DOHH2 (cell line): ENCODE data around the gene HLA-A.

Experiments used
- H3F3A ChIP-seq: fragments of 200-600 bp; sonication (generic), shearing (Covaris generic); 2 replicates; pipeline ENCODE4 v1.6.0; 2016; ENCODE audit warnings: antibody characterized with exemption, mild to moderate bottlenecking; ENCODE audit not compliant: control insufficient read depth, insufficient read depth
- H3K27ac ChIP-seq: fragments of 200-600 bp; sonication (generic); 2 replicates; pipeline ENCODE4 v1.5.1; 2014; ENCODE audit warnings: low read depth, mild to moderate bottlenecking, low read length, moderate library complexity
- H3K27me3 ChIP-seq: fragments of 200-600 bp; sonication (generic); 2 replicates; pipeline ENCODE4 v1.6.1; 2014; ENCODE audit warnings: mild to moderate bottlenecking, low read length, mixed read lengths; ENCODE audit not compliant: control insufficient read depth
- H3K36me3 ChIP-seq: fragments of 200-600 bp; sonication (generic); 2 replicates; pipeline ENCODE4 v1.6.1; 2014; ENCODE audit warnings: mild to moderate bottlenecking, low read length, moderate library complexity, mixed read lengths; ENCODE audit not compliant: control insufficient read depth
- H3K4me1 ChIP-seq: fragments of 200-600 bp; sonication (generic); 2 replicates; pipeline ENCODE4 v1.6.1; 2014; ENCODE audit warnings: mild to moderate bottlenecking, low read length, mixed read lengths; ENCODE audit not compliant: control insufficient read depth
- H3K4me2 ChIP-seq: fragments of 200-600 bp; sonication (generic); 2 replicates; pipeline ENCODE4 v1.6.0; 2014; ENCODE audit warnings: mild to moderate bottlenecking, low read length, moderate library complexity
- H3K4me3 ChIP-seq: fragments of 200-600 bp; sonication (generic); 2 replicates; pipeline ENCODE4 v1.5.1; 2014; ENCODE audit warnings: mild to moderate bottlenecking, low read length, mixed read lengths
- H3K79me2 ChIP-seq: fragments of 200-600 bp; sonication (generic); 2 replicates; pipeline ENCODE4 v1.6.1; 2014; ENCODE audit warnings: mild to moderate bottlenecking, low read length, mixed read lengths; ENCODE audit not compliant: control insufficient read depth
- H3K9me2 ChIP-seq: fragments of 200-600 bp; sonication (generic); replicated peaks from 2 replicates; pipeline ENCODE4 v1.6.1; 2014; ENCODE audit warnings: mild to moderate bottlenecking, low read length, mixed read lengths; ENCODE audit not compliant: control insufficient read depth
- H3K9me3 ChIP-seq: fragments of 200-600 bp; sonication (generic); 2 replicates; pipeline ENCODE4 v1.6.1; 2014; ENCODE audit warnings: antibody characterized with exemption, low read length, mixed read lengths; ENCODE audit not compliant: control insufficient read depth, insufficient read depth
- H4K20me1 ChIP-seq: fragments of 200-600 bp; sonication (generic); 2 replicates; pipeline ENCODE4 v1.6.0; 2014; ENCODE audit warnings: low read depth, mild to moderate bottlenecking, antibody characterized with exemption, low read length, moderate library complexity; ENCODE audit not compliant: control insufficient read depth, insufficient read depth
- CTCF ChIP-seq: fragments of 200-600 bp; sonication (generic); IDR thresholded peaks from one replicate; pipeline ENCODE4 v1.5.1; 2014; ENCODE audit warnings: antibody characterized with exemption, mild to moderate bottlenecking, low read depth, low read length; ENCODE audit not compliant: poor library complexity, severe bottlenecking
- EZH2phosphoT487 ChIP-seq: fragments of 200-600 bp; sonication (generic); IDR thresholded peaks from 2 replicates; pipeline ENCODE4 v1.6.1; 2017; ENCODE audit warnings: borderline replicate concordance, mild to moderate bottlenecking, antibody characterized with exemption, low read length, moderate library complexity, mixed read lengths

HLA-A gene

GRCh38 chr6:29919506-29920445, 22.6 kb upstream of the HLA-A start:
- no peaks in the 10 kb centered on the region for H3K36me3 ChIP-seq
- no peaks in the 10 kb centered on the region for H3K9me2 ChIP-seq
- H3K27ac ChIP-seq = no peak overlapping the region
- H3K79me2 ChIP-seq = no peaks in the 10 kb centered on the region
- H3K9me3 ChIP-seq = no peaks in the 10 kb centered on the region
- no peak overlapping the region for H3K4me2 ChIP-seq
- H3K4me3 ChIP-seq = no peak overlapping the region
- no peaks in the 10 kb centered on the region for H3K4me1 ChIP-seq
- H3K27me3 ChIP-seq = peaks cover 2% of the 10 kb centered on the region; the same call in 1 of the 2 replicates
- TF ChIP-seq EZH2phosphoT487 (no peak), CTCF (no peak)
- no peaks in the 10 kb centered on the region for H4K20me1 ChIP-seq
- no peaks in the 10 kb centered on the region for H3F3A ChIP-seq

- no peaks in the 10 kb centered on the region for H3F3A ChIP-seq
- H3K27me3 ChIP-seq = no peaks in the 10 kb centered on the region; the same call in 1 of the 2 replicates
- TF ChIP-seq CTCF (no peak), EZH2phosphoT487 (no peak)
- no peak overlapping the region for H3K27ac ChIP-seq
- no peak overlapping the region for H3K4me3 ChIP-seq
- no peak overlapping the region for H3K4me2 ChIP-seq
- H3K36me3 ChIP-seq = no peaks in the 10 kb centered on the region
- no peaks in the 10 kb centered on the region for H3K9me3 ChIP-seq
- no peaks in the 10 kb centered on the region for H3K4me1 ChIP-seq
- H3K9me2 ChIP-seq = no peaks in the 10 kb centered on the region
- H4K20me1 ChIP-seq = no peaks in the 10 kb centered on the region
- no peaks in the 10 kb centered on the region for H3K79me2 ChIP-seq
These were observed 18.0 kb upstream of the HLA-A start for GRCh38 chr6:29924287-29924686.

GRCh38 chr6:29924731-29925130, 17.6 kb upstream of the HLA-A start:
- no peaks in the 10 kb centered on the region for H3K4me1 ChIP-seq
- no peaks in the 10 kb centered on the region for H4K20me1 ChIP-seq
- H3K9me2 ChIP-seq = no peaks in the 10 kb centered on the region
- H3K79me2 ChIP-seq = no peaks in the 10 kb centered on the region
- H3K27me3 ChIP-seq = no peaks in the 10 kb centered on the region; the same call in 1 of the 2 replicates
- H3K4me2 ChIP-seq = no peak overlapping the region
- H3K36me3 ChIP-seq = no peaks in the 10 kb centered on the region
- no peak overlapping the region for H3K4me3 ChIP-seq
- H3K9me3 ChIP-seq = no peaks in the 10 kb centered on the region
- no peak overlapping the region for H3K27ac ChIP-seq
- TF ChIP-seq CTCF (no peak), EZH2phosphoT487 (no peak)
- H3F3A ChIP-seq = no peaks in the 10 kb centered on the region
